ENCODE data around the gene SCNN1A.

DNA sequence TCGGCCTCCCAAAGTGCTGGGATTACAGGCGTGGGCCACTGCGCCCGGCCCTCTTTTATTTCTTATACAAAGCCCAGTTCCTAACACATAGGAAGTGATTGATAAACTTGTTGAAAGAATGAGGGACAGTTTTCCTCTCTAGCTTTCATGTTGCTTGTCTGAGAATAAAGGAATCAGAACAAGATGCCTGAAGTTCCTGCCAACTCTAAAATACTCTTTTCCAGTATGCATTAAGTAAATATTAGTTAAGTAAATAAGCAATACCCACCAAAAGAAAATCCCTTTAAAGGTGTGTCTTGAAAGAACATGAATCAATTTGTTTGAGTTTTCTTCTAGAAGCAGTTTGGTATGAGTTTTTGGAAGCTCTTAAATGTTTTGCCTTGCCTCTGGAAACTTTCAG, 45.0 kb upstream of the SCNN1A start:
- TF ChIP-seq, protein P1, sequence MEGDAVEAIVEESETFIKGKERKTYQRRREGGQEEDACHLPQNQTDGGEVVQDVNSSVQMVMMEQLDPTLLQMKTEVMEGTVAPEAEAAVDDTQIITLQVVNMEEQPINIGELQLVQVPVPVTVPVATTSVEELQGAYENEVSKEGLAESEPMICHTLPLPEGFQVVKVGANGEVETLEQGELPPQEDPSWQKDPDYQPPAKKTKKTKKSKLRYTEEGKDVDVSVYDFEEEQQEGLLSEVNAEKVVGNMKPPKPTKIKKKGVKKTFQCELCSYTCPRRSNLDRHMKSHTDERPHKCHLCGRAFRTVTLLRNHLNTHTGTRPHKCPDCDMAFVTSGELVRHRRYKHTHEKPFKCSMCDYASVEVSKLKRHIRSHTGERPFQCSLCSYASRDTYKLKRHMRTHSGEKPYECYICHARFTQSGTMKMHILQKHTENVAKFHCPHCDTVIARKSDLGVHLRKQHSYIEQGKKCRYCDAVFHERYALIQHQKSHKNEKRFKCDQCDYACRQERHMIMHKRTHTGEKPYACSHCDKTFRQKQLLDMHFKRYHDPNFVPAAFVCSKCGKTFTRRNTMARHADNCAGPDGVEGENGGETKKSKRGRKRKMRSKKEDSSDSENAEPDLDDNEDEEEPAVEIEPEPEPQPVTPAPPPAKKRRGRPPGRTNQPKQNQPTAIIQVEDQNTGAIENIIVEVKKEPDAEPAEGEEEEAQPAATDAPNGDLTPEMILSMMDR (IDR thresholded peaks at IDR 0.05): no peak
- no peak for TF ChIP-seq EZH2 (IDR thresholded peaks at IDR 0.05; ENCODE audit: borderline replicate concordance, insufficient read depth, low read depth, low read length, poor library complexity, severe bottlenecking)

Data from B cell (primary cell).